ENCODE results near the gene BCOR.

- TF ChIP-seq TAF1 (IDR thresholded peaks at IDR 0.05; ENCODE audit: low read depth, low read length) (no peak), POU2F2 (IDR thresholded peaks at IDR 0.05; ENCODE audit: low read depth, low read length) (no peak), POLR2AphosphoS5 (IDR thresholded peaks at IDR 0.05; ENCODE audit: low read depth, low read length) (no peak), POLR2A (IDR thresholded peaks at IDR 0.05; ENCODE audit: low read depth, low read length) (no peak), SPI1 (IDR thresholded peaks at IDR 0.05; ENCODE audit: low read depth, low read length) (no peak)
Observed at GRCh38 chrX:40022421-40022820, 75.3 kb downstream of the BCOR start.

Measured in GM12891 (cell line).